ENCODE results near the gene LYSMD2. TPM values are rescaled to one million over a fixed set of nuclear protein-coding genes. Genes with fewer than 3 reads are reported as not detected.

Gene LYSMD2
- total and polyA plus RNA-seq, 7 donors = 4.3 to 16.8 (median 7.2) TPM

- Histone ChIP-seq H3K4me1 (no peaks in the 10 kb centered on the region), H3K36me3 (ENCODE audit: insufficient read depth in 1 of 2, low read depth in 1 of 2) (peaks cover 0 to 35% of the 10 kb centered on the region in 2 donors), H3K9me3 (no peaks in the 10 kb centered on the region), H3K27me3 (ENCODE audit: insufficient read depth in 3 of 3, low read length in 2 of 3) (no peaks in the 10 kb centered on the region), H3K27ac (no peak overlapping the region), H3K4me3 (no peak overlapping the region)
- ATAC-seq = no peak
- no peak for DNase-seq
- WGBS, 3 donors = 59 to 74% (median 68%) methylated on average over 1 of the region's 1 CpG
- intact Hi-C loops (cut with DNase I) = no loop called here
- TF ChIP-seq CTCF (IDR thresholded peaks at IDR 0.05) = no peak
Measured at GRCh38 chr15:51771773-51772172, 34.3 kb upstream of the LYSMD2 start.

GRCh38 chr15:51770902-51771301 lies 33.4 kb upstream of the LYSMD2 start:
- 52 to 89% (median 70%) methylated on average over 3 of the region's 3 CpGs for WGBS, 3 donors
- no peak for ATAC-seq
- Histone ChIP-seq H3K27ac (no peak overlapping the region), H3K36me3 (ENCODE audit: insufficient read depth in 1 of 2, low read depth in 1 of 2) (peaks cover 0 to 35% of the 10 kb centered on the region in 2 donors), H3K4me1 (no peaks in the 10 kb centered on the region), H3K27me3 (ENCODE audit: insufficient read depth in 3 of 3, low read length in 2 of 3) (no peaks in the 10 kb centered on the region), H3K9me3 (no peaks in the 10 kb centered on the region), H3K4me3 (no peak overlapping the region)
- TF ChIP-seq CTCF (IDR thresholded peaks at IDR 0.05) = no peak
- DNase-seq = no peak
- intact Hi-C loops (cut with DNase I) = no loop called here

DNA sequence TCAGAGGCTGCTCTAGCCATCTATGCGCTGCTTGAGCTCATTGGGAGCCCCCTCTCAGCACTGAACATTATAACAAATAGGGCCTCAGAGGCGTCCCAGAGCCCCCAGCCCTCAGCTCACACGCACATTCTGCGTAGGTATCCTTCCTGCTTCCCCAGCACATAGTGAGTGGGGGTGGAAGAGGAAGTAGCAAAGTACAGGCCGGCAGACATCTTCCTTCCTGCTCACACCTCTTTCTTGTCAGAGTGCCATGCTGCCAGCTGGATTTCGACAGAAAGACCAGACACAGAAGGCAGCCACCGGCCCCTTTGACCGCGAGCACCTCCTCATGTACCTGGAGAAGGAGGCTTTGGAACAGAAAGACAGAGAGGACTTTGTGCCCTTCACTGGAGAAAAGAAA lies 30.6 kb upstream of the LYSMD2 start:
- no peaks in the 10 kb centered on the region for H3K27me3 ChIP-seq (ENCODE audit: insufficient read depth in 3 of 3, low read length in 2 of 3)
- TF ChIP-seq CTCF (IDR thresholded peaks at IDR 0.05) = no peak
- 64 to 78% (median 70%) methylated on average over 9 of the region's 9 CpGs for WGBS, 3 donors
- no peaks in the 10 kb centered on the region for H3K4me1 ChIP-seq
- H3K27ac ChIP-seq = no peak overlapping the region
- H3K4me3 ChIP-seq = no peak overlapping the region
- DNase-seq = no peak
- H3K36me3 ChIP-seq (ENCODE audit: insufficient read depth in 1 of 2, low read depth in 1 of 2) = peaks cover 0 to 20% of the 10 kb centered on the region in 2 donors
- ATAC-seq = no peak
- no peaks in the 10 kb centered on the region for H3K9me3 ChIP-seq
- intact Hi-C loops (cut with DNase I) = no loop called here

- H3K27me3 ChIP-seq (ENCODE audit: insufficient read depth in 3 of 3, low read length in 2 of 3) = no peaks in the 10 kb centered on the region
- H3K36me3 ChIP-seq (ENCODE audit: insufficient read depth in 1 of 2, low read depth in 1 of 2) = peaks cover 0 to 17% of the 10 kb centered on the region in 2 donors
- WGBS, 3 donors = 89 to 100% (median 96%) methylated on average over 1 of the region's 1 CpG
- TF ChIP-seq CTCF (IDR thresholded peaks at IDR 0.05) = no peak
- DNase-seq (no peak), ATAC-seq (no peak)
- no peak overlapping the region for H3K4me3 ChIP-seq
- H3K27ac ChIP-seq = no peak overlapping the region
- intact Hi-C loops (cut with DNase I) = no loop called here
- H3K4me1 ChIP-seq = no peaks in the 10 kb centered on the region
- H3K9me3 ChIP-seq = no peaks in the 10 kb centered on the region
Measured at GRCh38 chr15:51766341-51766740, 28.9 kb upstream of the LYSMD2 start.

DNA sequence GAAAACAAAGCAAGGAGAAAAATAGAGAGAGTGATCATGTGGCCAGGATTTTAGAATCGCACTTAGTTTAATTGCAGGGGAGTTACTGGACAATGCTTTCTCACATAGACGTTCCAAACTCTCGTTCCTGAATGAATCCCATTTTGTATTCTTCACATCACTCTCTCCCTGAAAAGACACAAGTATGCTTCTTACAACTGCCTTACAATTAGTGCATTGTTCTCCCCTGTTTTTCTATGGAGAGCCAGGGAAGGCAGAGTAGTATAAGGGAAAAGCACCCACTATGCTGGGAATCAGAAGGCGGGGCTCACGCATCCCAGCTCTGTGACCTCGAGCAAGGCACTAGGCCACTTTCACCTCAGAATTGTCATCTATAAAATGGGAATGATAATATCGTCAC lies 28.3 kb upstream of the LYSMD2 start:
- H3K4me3 ChIP-seq = no peak overlapping the region
- H3K27ac ChIP-seq = no peak overlapping the region
- DNase-seq (no peak), ATAC-seq (no peak)
- H3K9me3 ChIP-seq = no peaks in the 10 kb centered on the region
- no peak for TF ChIP-seq CTCF (IDR thresholded peaks at IDR 0.05)
- intact Hi-C loops (cut with DNase I) = no loop called here
- no peaks in the 10 kb centered on the region for H3K27me3 ChIP-seq (ENCODE audit: insufficient read depth in 3 of 3, low read length in 2 of 3)
- peaks cover 0 to 17% of the 10 kb centered on the region in 2 donors for H3K36me3 ChIP-seq (ENCODE audit: insufficient read depth in 1 of 2, low read depth in 1 of 2)
- H3K4me1 ChIP-seq = no peaks in the 10 kb centered on the region
- WGBS, 3 donors = 70 to 77% (median 74%) methylated on average over 7 of the region's 7 CpGs
